ENCODE results near the gene SERTAD4.
"Not testable (repeated sequence)": the region's sequence is repeated elsewhere in the genome, so short reads cannot be mapped to it uniquely, and the experiment has no call there.

Gene SERTAD4

GRCh38 chr1:210232511-210233215 is at the start of gene SERTAD4:
SERTAD4 (plus strand) TSS chr1:210232796; CDS start chr1:210237961, 5,165 bp downstream.
- DNase-seq, result no peak

GRCh38 chr1:210185063-210185462 is 47.5 kb upstream of the SERTAD4 start:
- no peak for DNase-seq

GRCh38 chr1:210187849-210188606 is 44.6 kb upstream of the SERTAD4 start:
- DNase-seq, result not testable (repeated sequence)

GRCh38 chr1:210189426-210189825 is 43.2 kb upstream of the SERTAD4 start:
- no peak for DNase-seq

- no peak for DNase-seq
Measured at GRCh38 chr1:210195635-210196160, 36.9 kb upstream of the SERTAD4 start.

GRCh38 chr1:210196266-210196665 is 36.3 kb upstream of the SERTAD4 start:
- not testable (repeated sequence) for DNase-seq

- DNase-seq, result no peak
Measured at GRCh38 chr1:210198840-210199239, 33.8 kb upstream of the SERTAD4 start.

- DNase-seq, result no peak
Measured at GRCh38 chr1:210200124-210200736, 32.4 kb upstream of the SERTAD4 start.

GRCh38 chr1:210201681-210202080 is 30.9 kb upstream of the SERTAD4 start:
- no peak for DNase-seq

GRCh38 chr1:210207597-210208450 is 24.8 kb upstream of the SERTAD4 start:
- DNase-seq, result no peak

- DNase-seq, result no peak
Measured at GRCh38 chr1:210213335-210213734, 19.3 kb upstream of the SERTAD4 start.

- DNase-seq, result no peak
Measured at GRCh38 chr1:210214573-210215409, 17.8 kb upstream of the SERTAD4 start.

- DNase-seq, result no peak
Measured at GRCh38 chr1:210217482-210217881, 15.1 kb upstream of the SERTAD4 start.

GRCh38 chr1:210218047-210218446 is 14.5 kb upstream of the SERTAD4 start:
- no peak for DNase-seq

- no peak for DNase-seq
Measured at GRCh38 chr1:210222340-210223006, 10.1 kb upstream of the SERTAD4 start.

GRCh38 chr1:210223226-210223904 is 9.2 kb upstream of the SERTAD4 start:
- no peak for DNase-seq

- no peak for DNase-seq
Measured at GRCh38 chr1:210228158-210228557, 4.4 kb upstream of the SERTAD4 start.

GRCh38 chr1:210230149-210230695 is 2.4 kb upstream of the SERTAD4 start:
- DNase-seq, result no peak

GRCh38 chr1:210231846-210232510 is 618 bp upstream of the SERTAD4 start:
- no peak for DNase-seq

- DNase-seq, result no peak
Measured at GRCh38 chr1:210233216-210233494, 559 bp downstream of the SERTAD4 start.
